HG03025 (cell line): Measurements from ENCODE around the gene PLEKHO2.

Experiments used
- ATAC-seq: cut with Tn5 transposase; IDR thresholded peaks from one replicate; pipeline ENCODE4 v1.9.1; 2021; ENCODE audit warnings: mild to moderate bottlenecking, moderate library complexity; ENCODE audit not compliant: unreplicated experiment, low FRiP score

PLEKHO2 gene

GRCh38 chr15:64888336-64888735, 46.6 kb downstream of the PLEKHO2 start:
- no peak for ATAC-seq

- no peak for ATAC-seq
Measured at GRCh38 chr15:64891561-64891960, 49.8 kb downstream of the PLEKHO2 start.

- ATAC-seq = no peak
Measured at GRCh38 chr15:64892847-64893403, 51.2 kb downstream of the PLEKHO2 start.

DNA sequence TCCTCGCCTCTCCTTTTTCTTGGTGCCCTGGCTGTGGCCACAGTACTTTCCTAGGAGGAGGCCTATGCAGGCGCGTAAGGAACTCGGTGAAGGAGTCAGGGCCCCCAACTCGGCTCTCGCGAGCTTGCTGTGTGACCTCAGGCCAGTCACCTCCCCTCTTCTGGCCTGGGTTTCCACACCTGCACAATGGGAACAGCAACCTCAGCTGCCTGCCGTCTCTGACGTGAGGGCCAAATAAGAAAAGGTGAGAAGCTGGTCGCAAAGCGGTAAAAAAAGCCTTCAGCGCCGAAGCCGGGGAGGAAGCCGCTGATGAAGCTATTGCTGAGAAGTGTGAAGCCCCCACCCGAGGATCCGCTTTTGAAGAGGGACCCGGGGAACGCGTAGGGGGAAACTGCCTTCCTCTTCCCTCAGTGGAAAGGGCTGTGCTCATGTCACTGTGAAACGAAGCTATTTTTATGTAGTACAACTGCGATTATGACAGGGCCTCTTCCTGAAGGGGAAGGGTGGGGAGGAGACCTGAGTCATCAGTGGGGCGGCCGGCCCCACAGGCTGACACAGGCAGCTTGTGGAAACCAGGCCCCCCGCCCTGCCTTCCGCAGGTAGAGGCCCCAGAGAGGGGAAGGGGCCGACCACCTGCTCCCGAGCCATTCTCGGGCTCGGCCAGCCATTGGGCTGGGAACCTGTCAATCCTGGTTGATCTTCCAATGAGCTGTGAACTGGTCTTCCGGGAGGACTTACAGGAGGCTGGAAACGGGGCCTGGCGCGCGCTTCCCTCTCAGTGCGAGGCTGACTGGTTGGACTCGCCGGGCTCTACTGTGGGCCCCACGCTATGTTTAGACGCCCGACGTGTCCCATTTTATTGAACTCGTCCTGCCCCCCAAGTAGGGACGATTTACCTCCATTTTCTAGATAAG, 52.0 kb downstream of the PLEKHO2 start:
- ATAC-seq = peak; percentile 68

DNA sequence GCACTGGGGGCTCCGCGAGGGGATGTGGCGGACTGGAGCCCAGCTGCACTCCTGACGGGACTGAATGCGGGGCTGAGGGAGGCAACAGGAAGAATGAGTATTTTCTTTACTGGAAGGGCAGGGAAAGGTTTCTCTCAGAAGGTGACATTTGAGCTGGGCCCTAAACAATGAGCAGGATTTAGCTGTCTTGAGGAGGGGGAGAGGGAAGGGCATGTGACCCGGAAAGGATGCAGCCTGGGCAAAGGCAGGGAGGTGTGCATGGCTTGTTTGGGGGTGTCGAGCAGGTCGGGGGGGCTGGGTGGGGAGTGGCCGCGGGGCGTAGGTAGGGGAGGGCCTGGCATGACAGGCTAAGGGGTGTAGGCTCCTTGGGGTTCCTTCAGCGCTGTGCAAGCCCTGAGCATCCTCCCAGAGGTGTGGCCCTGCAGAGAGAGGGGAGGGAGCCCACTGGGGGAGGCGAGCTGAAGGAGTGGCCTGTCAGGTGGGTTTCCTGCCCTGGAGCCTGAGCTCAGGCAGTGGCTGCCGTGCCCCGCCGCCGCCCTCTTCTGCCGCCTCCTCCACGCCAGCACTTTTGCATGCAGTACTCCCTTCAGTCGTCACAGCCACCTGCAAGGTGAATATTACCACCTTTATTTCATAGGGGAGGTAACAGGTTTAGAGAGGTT, 52.8 kb downstream of the PLEKHO2 start:
- peak; percentile 26 for ATAC-seq

DNA sequence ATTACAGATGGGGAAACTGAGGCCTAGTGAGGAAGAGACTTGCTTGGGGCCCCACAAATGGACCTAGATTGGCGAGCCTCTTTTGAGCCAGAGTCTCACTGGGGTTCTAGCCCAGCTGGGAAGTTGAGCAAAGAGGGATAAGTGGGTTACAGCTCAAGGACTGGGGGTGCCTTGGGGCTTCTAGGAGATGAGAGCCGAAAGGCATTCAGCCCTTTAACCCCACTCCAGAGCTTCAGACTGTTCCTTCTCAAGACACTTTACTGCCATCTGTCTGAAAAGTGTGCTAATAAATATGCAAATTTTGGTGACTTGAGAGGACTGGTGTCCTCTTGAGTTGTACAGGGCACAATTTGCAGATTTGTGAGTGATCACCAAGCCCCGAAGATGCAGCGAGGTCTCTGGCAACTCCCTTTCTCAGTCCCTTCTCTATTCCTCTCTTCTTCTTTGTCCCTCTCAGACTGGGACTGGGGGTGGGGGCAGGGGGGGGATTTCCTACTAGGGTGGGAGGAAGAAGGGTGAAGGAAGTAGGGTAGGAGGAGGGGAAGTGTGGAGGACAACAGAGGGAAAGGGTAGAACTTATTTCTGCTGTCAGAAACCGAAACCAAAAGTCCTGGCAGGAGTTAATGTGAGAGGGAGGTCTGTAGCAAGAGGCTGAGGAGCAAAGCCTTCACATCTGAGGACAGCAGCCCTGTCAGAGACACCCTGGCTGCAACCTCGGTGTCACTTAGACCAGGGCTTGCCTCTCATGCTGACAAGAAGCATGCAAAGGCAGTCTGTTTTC, 53.8 kb downstream of the PLEKHO2 start:
- ATAC-seq = no peak

DNA sequence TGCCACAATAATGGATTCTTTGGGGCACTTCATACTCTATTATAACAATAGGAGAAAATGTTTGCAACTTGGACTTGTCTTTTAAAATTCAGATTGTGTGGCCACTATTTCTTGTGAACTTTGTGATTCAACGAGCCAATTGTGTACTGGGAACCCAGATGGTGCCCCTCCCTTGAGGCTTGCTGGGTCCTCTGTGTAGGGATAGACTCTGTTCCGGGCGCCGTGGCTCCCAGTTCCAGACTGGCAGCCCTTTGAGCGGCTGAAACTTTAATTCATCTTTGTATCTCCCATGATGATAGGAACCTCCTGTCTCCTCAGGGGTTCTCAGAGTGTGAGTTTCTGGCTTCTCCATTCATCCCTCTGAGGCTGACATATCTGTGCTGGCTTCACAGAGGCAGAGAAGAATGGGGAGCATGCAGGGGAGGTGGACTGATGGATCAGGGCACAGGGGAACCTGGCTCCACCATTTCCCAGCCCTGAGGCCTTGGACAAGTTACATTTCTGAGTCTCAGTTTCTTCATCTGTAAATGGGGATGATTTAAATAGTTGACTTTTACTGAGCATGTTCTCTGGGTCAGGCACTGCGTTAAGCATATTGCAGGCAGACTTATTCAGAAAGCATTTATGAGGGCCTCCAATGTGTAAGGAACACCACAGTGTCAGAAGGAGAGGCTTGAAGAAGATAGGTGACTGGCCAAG, 54.8 kb downstream of the PLEKHO2 start:
- no peak for ATAC-seq

DNA sequence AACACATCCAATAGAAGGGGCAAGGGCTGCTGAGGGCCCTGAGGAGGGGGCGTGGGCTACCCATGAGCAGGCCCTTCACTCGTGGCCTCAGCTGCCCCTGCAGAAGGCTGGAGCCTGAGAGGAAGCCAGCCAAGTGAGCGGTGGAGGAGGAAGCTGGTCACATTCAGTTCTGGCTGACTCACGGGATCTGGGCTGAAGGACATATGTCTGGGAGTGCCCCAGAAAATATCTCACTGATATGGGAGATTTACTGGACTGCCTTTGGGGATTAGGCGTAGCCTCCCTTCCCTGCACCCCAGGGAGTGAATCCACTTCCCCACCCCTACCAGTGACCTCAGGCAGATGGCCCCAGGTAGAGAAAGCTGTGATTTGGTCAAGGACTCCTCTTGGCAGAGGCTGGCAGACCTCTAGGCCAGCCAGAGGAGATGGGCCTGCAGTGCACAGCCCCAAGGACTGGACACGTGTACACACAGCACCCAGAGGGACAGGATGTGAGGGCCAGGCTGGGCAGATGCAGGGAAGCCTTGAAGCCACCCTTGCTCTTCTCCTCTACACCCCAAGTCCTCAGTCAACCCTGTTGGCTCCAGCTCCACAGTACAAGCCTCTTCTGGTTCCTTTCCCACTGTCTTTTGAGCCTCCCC, 55.8 kb downstream of the PLEKHO2 start:
- ATAC-seq = no peak

DNA sequence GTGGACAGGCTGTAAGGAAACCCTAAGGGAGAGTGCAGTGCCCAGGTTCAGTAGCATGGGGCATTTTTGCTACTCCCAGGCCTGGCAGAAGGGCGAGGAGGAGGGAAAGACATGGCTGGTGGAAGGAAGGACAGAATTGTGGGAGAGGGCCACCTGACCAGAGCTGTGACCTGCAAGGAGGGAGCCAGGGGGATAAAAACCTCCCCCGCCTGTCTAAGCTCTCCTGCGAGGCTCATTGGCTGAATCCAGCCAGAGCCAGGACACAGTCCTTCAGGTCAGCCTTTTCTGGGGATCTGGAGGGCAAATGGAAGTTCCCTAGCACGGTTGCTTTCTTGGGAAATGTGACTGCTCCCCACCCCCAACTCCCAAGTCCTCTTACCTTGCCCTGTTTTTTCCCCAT, 56.7 kb downstream of the PLEKHO2 start:
- no peak for ATAC-seq

- no peak for ATAC-seq
Measured at GRCh38 chr15:64901141-64901540, 59.4 kb downstream of the PLEKHO2 start.

DNA sequence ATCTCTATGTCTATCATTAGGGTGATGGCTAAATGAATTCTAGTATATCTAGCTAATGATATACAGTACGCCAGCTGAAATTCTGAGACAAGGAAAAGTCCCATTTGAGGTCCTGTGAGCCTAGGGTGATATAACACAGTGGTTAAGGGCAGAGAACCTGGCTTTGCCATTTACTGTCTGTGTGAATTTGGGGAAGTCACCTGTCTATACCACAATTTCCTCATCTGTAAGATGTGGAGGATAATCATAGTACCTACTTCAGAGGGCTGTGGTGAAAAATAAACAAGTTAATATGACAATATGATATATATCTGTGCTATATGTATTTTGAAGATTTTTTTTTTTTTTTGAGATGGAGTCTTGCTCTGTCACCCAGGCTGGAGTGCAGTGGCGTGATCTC, 60.2 kb downstream of the PLEKHO2 start:
- ATAC-seq = no peak

DNA sequence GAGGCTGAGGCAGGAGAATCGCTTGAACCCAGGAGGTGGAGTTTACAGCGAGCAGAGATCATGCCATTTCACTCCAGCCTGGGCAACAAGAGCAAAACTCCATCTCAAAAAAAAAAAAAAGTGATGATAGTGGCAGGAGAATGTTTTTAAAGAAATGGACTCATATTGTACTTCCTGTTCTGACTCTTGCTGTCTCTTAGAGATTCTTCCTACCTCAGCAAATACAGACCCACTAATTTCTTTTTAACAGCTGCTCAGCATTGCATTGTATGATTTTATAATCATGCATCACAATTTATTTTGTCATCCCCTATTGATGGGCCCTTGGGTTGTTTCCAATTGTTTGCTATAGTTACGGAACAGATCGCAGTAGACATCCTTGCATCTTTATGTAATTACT, 61.1 kb downstream of the PLEKHO2 start:
- no peak for ATAC-seq

DNA sequence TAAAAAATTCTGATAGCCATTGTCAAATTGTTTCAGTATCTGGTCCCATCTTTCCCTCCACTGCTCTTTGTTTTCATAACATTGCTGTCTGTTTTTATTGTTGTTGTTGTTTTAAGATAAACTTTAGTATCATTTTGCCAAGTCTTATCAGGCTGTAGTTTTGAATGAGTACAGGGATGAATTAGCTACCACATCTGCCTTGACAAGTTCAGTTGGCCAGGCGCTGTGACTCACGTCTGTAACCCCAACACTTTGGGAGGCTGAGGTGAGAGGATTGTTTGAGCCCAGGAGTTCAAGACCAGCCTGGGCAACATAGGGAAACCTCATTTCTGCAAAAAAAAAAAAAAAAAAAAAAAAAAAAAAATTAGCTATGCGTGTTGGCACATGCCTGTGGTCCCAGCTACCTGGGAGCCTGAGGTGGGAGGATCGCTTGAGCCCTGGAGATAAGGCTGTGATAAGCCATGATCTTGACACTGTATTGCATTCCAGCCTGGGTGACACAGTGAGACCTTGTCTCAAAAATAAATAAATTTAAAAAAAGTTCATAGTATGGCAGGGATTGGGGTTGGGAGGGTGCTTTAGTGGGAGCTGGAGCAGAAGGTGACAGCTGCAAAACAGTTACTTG, 61.7 kb downstream of the PLEKHO2 start:
- ATAC-seq = no peak

DNA sequence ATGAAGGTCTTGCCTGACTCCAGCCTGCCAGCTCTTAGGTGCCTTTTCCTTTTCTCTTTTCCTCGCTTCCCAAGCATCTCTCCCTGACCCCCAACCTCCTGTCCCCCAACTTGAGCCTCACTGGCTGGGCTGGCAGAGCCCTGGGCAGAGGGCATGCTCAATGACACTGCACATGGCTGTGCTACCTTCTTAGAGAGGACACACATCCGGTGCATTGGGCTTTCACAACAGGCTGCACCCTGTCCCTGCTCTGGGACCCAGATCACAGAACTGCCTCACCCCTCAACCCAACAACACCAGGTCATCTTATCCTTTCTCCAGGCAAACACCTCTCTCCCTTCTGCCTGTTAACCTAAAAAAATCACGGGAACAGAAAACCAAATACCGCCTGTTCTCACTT, 62.5 kb downstream of the PLEKHO2 start:
- ATAC-seq = no peak

DNA sequence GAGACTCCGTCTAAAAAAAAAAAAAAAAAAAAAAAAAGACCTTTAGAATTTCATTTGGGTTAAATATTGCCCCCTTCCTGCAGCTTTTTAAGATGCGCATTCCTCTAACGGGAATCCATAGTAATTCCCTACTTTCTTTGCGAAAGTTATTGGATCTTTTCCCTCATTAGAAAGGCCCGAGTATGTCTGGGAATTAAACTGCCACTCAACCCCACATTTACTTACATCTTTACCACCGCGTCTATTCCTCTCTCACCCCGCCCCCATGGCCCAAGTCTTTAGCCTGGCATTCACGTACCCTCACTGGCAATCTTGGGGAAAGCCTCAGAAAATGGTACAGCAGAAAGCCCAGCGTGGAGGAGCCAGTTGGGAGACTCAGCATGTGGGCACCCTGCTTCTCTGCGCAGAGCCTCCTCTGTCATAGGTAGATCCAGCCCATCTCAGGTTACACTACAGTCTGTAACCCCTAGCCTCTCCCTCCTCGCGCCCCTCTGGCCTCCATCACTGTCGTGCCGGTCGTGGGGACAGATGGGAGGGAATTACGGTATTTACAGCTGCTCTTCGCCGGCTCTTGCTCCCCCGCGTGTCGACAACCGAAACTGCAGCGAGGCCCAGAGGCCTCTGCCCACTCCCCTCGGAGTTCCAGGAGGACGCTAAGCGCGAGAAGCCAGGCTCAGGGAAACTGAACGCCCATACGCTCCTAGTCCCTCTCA, 63.6 kb downstream of the PLEKHO2 start:
- ATAC-seq = no peak

GRCh38 chr15:64905941-64906340, 64.2 kb downstream of the PLEKHO2 start:
- no peak for ATAC-seq

GRCh38 chr15:64906402-64906801, 64.7 kb downstream of the PLEKHO2 start:
- ATAC-seq = no peak

DNA sequence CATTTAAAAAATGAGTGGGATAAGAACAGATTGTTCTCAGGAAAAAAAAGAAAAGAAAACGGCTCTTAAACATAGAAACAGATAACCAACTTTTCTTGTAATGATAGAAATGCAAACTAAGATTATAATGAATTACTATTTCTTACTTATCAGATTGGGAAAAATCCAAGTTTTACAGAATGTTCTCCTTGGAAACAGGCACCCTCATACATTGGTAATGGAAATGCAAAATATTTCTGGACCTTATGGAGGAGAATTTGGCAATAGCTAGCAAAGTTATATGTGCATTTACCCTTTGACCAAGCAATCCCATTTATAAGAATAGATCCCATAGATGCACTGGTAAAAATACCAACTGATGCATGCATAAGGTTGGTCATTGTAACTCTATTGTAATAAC, 66.3 kb downstream of the PLEKHO2 start:
- ATAC-seq = no peak

DNA sequence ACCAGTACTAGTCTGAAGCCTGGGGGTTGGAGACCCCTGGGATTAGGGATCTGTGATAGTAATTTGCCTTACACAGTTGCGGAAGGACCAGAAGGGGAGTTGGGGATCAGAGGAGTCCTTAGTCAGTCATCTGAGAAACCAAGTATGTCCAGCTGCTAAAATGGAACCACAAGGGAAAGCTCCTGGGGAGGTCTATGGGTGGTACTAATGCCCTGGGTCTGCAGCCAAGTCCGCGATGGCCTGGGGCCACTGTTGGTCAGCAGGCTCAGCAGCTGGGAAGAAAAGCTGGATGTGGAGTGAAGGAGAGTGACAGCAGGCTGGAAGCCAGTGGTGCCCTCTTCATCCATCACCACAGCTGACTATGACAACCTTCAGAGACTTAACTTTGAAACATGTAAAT, 67.8 kb downstream of the PLEKHO2 start:
- ATAC-seq = no peak
